ENCODE results near the gene EPHA6.

Gene EPHA6

GRCh38 chr3:97353176-97353575 lies 538.8 kb downstream of the EPHA6 start:
- DNase-seq (ENCODE audit: extremely low read depth, low read depth) = no peak
- TF ChIP-seq CTCF (IDR thresholded peaks at IDR 0.05; ENCODE audit: low read depth, low read length) = no peak

GRCh38 chr3:97359977-97360376 lies 545.6 kb downstream of the EPHA6 start:
- TF ChIP-seq CTCF (IDR thresholded peaks at IDR 0.05; ENCODE audit: low read depth, low read length) = no peak
- no peak for DNase-seq (ENCODE audit: extremely low read depth, low read depth)

GRCh38 chr3:97360804-97361203 lies 546.4 kb downstream of the EPHA6 start:
- no peak for TF ChIP-seq CTCF (IDR thresholded peaks at IDR 0.05; ENCODE audit: low read depth, low read length)
- DNase-seq (ENCODE audit: extremely low read depth, low read depth) = no peak

GRCh38 chr3:97384583-97384982 lies 570.2 kb downstream of the EPHA6 start:
- TF ChIP-seq CTCF (IDR thresholded peaks at IDR 0.05; ENCODE audit: low read depth, low read length) = no peak

GRCh38 chr3:97388774-97389173 lies 574.4 kb downstream of the EPHA6 start:
- no peak for DNase-seq (ENCODE audit: extremely low read depth, low read depth)
- no peak for TF ChIP-seq CTCF (IDR thresholded peaks at IDR 0.05; ENCODE audit: low read depth, low read length)

More at GRCh38 chr3:97384583-97384982, 570.2 kb downstream of the EPHA6 start:
- DNase-seq (ENCODE audit: extremely low read depth, low read depth) = no peak

GRCh38 chr3:97389936-97390335 lies 575.5 kb downstream of the EPHA6 start:
- DNase-seq (ENCODE audit: extremely low read depth, low read depth) = no peak
- TF ChIP-seq CTCF (IDR thresholded peaks at IDR 0.05; ENCODE audit: low read depth, low read length) = no peak

GRCh38 chr3:97391167-97391566 lies 576.8 kb downstream of the EPHA6 start:
- no peak for TF ChIP-seq CTCF (IDR thresholded peaks at IDR 0.05; ENCODE audit: low read depth, low read length)
- DNase-seq (ENCODE audit: extremely low read depth, low read depth) = no peak
